Nephron (organoid): ENCODE measurements around the gene FGF5.
"Not testable (repeated sequence)": the region's sequence is repeated elsewhere in the genome, so short reads cannot be mapped to it uniquely, and the experiment has no call there.

ENCODE experiments used
- H3K27ac Mint-ChIP-seq, 3 experiments: 2 replicates each; pipeline ENCODE4 v1.8.0; 2020; ENCODE audit warnings: mixed read lengths in 3 of 3, mild to moderate bottlenecking in 2 of 3, moderate library complexity in 1 of 3
- H3K27me3 Mint-ChIP-seq: 2 replicates; pipeline ENCODE4 v1.8.0; 2021; ENCODE audit warnings: low read depth, mild to moderate bottlenecking, moderate library complexity, mixed read lengths
- H3K36me3 Mint-ChIP-seq: 2 replicates; pipeline ENCODE4 v1.8.0; 2020; ENCODE audit warnings: low read depth, mixed read lengths
- H3K4me1 Mint-ChIP-seq: 2 replicates; pipeline ENCODE4 v1.8.0; 2020; ENCODE audit warnings: mixed read lengths
- H3K4me3 Mint-ChIP-seq, 3 experiments: 2 replicates each; pipeline ENCODE4 v1.8.0; 2020; ENCODE audit warnings: mild to moderate bottlenecking in 3 of 3, mixed read lengths in 3 of 3, moderate library complexity in 2 of 3
- H3K9me3 Mint-ChIP-seq: 2 replicates; pipeline ENCODE4 v1.8.0; 2020; ENCODE audit warnings: mixed read lengths
- CTCF ChIP-seq, 3 experiments: fragments of 200-600 bp; sonication (generic); IDR thresholded peaks; one replicate each; pipeline ENCODE4 v1.5.0; 2021; ENCODE audit warnings: antibody characterized with exemption in 3 of 3; ENCODE audit not compliant: unreplicated experiment in 3 of 3

The FGF5 gene

GRCh38 chr4:80243274-80244018, 23.0 kb upstream of the FGF5 start:
- Mint-ChIP-seq H3K4me1 (no peaks in the 10 kb centered on the region), H3K27me3 (peaks cover 37% of the 10 kb centered on the region), H3K4me3 (no peak overlapping the region), H3K9me3 (no peaks in the 10 kb centered on the region), H3K27ac (no peak overlapping the region), H3K36me3 (no peaks in the 10 kb centered on the region)
- no peak for TF ChIP-seq CTCF (IDR thresholded peaks at IDR 0.05; ENCODE audit: unreplicated experiment in 3 of 3)

GRCh38 chr4:80247484-80247883, 19.0 kb upstream of the FGF5 start:
- not testable (repeated sequence) for H3K27ac Mint-ChIP-seq, H3K9me3 Mint-ChIP-seq, H3K4me3 Mint-ChIP-seq, H3K36me3 Mint-ChIP-seq, H3K4me1 Mint-ChIP-seq
- peaks cover 60% of the 10 kb centered on the region for H3K27me3 Mint-ChIP-seq

GRCh38 chr4:80249144-80249543, 17.3 kb upstream of the FGF5 start:
- no peaks in the 10 kb centered on the region for H3K4me1 Mint-ChIP-seq
- no peak overlapping the region for H3K27ac Mint-ChIP-seq
- TF ChIP-seq CTCF (IDR thresholded peaks at IDR 0.05; ENCODE audit: unreplicated experiment in 3 of 3) = no peak

GRCh38 chr4:80252427-80252826, 14.0 kb upstream of the FGF5 start:
- no peak overlapping the region for H3K4me3 Mint-ChIP-seq
- peaks cover 70% of the 10 kb centered on the region for H3K27me3 Mint-ChIP-seq
- no peak overlapping the region for H3K27ac Mint-ChIP-seq
- H3K9me3 Mint-ChIP-seq = no peaks in the 10 kb centered on the region
- no peaks in the 10 kb centered on the region for H3K4me1 Mint-ChIP-seq
- no peak for TF ChIP-seq CTCF (IDR thresholded peaks at IDR 0.05; ENCODE audit: unreplicated experiment in 3 of 3)
- H3K36me3 Mint-ChIP-seq = no peaks in the 10 kb centered on the region

More at GRCh38 chr4:80249144-80249543, 17.3 kb upstream of the FGF5 start:
- Mint-ChIP-seq H3K27me3 (peaks cover 61% of the 10 kb centered on the region), H3K4me3 (no peak overlapping the region), H3K36me3 (no peaks in the 10 kb centered on the region), H3K9me3 (no peaks in the 10 kb centered on the region)

GRCh38 chr4:80252953-80253352, 13.5 kb upstream of the FGF5 start:
- Mint-ChIP-seq H3K36me3 (no peaks in the 10 kb centered on the region), H3K27ac (no peak overlapping the region), H3K4me1 (no peaks in the 10 kb centered on the region), H3K27me3 (peaks cover 69% of the 10 kb centered on the region), H3K4me3 (no peak overlapping the region), H3K9me3 (no peaks in the 10 kb centered on the region)
- no peak for TF ChIP-seq CTCF (IDR thresholded peaks at IDR 0.05; ENCODE audit: unreplicated experiment in 3 of 3)

GRCh38 chr4:80253510-80253909, 13.0 kb upstream of the FGF5 start:
- Mint-ChIP-seq H3K4me1 (peaks cover under 1% of the 10 kb centered on the region), H3K36me3 (no peaks in the 10 kb centered on the region), H3K9me3 (no peaks in the 10 kb centered on the region), H3K27ac (no peak overlapping the region), H3K4me3 (no peak overlapping the region), H3K27me3 (peaks cover 72% of the 10 kb centered on the region)
- TF ChIP-seq CTCF (IDR thresholded peaks at IDR 0.05; ENCODE audit: unreplicated experiment in 3 of 3) = no peak
